ENCODE results near the gene MAPKAPK3.

The MAPKAPK3 gene

DNA sequence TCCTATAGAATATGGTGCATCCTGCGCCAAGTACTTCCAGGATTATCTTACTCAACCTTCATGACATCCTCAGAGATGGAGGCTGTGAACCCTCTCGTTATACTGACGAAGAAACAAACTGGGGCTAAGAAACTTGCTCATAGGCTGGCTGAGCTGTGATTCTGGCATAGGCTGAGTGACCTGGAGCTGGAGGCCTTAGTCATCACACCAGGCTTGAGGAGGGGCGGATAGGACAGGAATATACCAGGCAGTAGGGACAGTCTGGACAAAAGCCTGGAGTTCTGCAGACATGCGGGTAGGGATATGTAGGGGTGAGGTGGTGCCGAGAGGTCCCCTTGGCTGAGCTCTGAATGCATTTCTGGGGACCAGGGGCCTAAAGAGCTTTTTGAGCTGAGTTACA, 29.6 kb upstream of the MAPKAPK3 start:
- in situ Hi-C loops (cut with MboI; ENCODE audit: low sequenced_read_pairs), result no loop called here

GRCh38 chr3:50587806-50588758, 28.9 kb upstream of the MAPKAPK3 start:
- in situ Hi-C loops (cut with MboI; ENCODE audit: low sequenced_read_pairs), result no loop called here

DNA sequence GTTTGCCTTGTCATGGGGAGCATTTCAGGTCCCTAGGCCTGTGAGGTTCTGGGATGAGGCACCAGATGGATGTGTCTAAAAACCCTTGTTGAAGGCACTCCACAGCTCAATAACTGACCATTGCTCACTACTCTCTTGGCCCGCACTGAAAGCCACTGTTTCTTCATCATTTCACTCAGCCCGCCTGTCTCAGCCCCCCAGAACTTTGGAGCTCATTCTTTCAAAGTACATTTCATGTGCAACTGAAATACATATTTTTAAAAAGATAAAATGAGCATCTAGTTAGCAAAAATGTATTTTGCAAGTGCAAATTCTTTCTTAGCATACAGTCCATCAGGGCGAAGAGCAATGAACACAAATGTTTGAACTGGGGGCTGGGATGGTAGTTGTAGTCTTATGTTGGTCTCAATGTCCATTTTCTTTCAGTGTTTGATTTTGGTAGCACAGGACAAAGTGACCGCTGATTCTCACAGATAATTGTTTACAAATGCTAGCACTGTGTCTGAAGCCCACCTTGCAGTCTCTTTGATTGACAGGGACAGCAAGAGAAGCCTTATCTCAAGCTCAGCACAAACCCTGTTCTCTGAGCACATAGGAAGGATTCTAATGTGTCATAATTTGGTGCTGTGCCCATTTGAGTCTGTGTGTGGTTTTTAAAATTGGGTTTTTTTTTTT, 28.1 kb upstream of the MAPKAPK3 start:
- in situ Hi-C loops (cut with MboI; ENCODE audit: low sequenced_read_pairs), result no loop called here

DNA sequence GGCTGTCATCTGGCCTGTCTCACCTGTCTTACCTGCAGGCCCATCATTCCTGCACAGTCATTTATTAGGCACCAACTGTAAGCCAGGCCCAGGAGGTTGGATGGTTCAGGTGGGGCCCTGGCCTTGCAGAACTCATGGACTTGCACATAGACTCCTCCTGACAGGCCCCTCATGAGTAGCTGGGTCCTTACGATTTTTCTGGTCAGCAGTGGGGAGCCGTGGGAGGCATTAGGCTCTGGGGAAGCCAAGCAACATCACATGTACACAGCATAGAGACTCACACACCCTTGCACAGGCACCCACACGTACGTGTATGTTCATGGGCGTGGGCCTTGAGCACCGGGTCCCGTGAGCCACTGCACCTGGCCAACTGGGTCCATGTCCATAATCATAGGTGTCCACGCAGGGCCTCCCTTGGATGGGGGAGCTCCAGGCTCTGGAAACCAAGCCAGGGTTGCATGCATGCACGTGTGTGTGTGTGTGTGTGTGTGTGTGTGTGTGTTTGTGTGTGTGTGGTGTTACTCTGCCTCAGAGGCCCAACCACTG, 25.7 kb upstream of the MAPKAPK3 start:
- in situ Hi-C loops (cut with MboI; ENCODE audit: low sequenced_read_pairs), result no loop called here

- in situ Hi-C loops (cut with MboI; ENCODE audit: low sequenced_read_pairs), result no loop called here
Observed at GRCh38 chr3:50592568-50592967, 24.4 kb upstream of the MAPKAPK3 start.

DNA sequence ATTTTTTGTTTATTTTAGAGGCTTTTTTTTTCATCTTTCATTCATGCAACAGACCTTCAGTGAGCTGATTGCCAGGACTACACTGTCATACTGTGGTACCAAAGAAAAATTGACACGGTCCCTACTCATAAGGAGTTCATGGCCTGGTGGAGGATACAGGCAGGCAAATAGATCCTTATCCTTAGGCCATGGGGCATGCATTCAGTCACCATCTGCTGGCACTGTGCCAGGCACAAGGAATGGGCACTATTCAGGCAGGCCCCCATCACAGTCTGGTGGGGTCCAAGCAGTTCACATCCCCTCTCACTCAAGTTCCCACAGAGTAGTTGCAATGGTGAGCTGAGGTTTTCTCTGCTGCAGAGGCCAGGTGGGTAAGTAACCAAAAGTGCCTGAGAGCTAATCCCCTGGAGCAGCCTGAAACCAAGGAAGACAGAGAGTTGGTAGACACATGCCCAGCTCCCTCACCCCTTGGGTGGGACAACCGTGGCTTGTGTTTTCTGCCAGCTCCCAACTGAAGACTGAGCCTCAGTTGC, 22.6 kb upstream of the MAPKAPK3 start:
- in situ Hi-C loops (cut with MboI; ENCODE audit: low sequenced_read_pairs), result no loop called here

GRCh38 chr3:50599115-50599715, 17.7 kb upstream of the MAPKAPK3 start:
- in situ Hi-C loops (cut with MboI; ENCODE audit: low sequenced_read_pairs), result no loop called here

DNA sequence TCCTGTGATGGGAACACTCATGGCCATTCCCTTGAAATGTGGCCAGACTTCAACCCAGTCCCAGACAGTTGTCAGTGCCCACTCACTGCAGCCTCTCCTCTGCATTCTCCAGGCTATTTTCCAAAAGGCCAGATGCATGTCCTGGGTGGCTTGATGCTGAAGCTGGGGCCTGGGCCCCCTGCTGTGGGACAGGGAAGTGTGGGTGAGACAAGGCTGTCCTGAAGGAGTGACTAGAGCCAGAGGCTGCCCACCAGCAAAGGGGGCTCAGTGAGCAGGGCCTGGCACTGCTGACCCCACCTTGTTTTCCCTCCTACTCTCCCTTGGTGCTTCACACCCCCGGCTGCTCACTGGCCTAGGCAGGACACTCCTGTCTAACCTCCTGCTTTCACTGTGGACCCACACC, 17.2 kb upstream of the MAPKAPK3 start:
- in situ Hi-C loops (cut with MboI; ENCODE audit: low sequenced_read_pairs), result loop anchor here (25.0 kb wide), 1 partner anchor 763 kb away; no protein-coding TSS in a partner anchor

GRCh38 chr3:50600141-50600753, 16.7 kb upstream of the MAPKAPK3 start:
- in situ Hi-C loops (cut with MboI; ENCODE audit: low sequenced_read_pairs), result loop anchor here (25.0 kb wide), 1 partner anchor 762 kb away; no protein-coding TSS in a partner anchor

DNA sequence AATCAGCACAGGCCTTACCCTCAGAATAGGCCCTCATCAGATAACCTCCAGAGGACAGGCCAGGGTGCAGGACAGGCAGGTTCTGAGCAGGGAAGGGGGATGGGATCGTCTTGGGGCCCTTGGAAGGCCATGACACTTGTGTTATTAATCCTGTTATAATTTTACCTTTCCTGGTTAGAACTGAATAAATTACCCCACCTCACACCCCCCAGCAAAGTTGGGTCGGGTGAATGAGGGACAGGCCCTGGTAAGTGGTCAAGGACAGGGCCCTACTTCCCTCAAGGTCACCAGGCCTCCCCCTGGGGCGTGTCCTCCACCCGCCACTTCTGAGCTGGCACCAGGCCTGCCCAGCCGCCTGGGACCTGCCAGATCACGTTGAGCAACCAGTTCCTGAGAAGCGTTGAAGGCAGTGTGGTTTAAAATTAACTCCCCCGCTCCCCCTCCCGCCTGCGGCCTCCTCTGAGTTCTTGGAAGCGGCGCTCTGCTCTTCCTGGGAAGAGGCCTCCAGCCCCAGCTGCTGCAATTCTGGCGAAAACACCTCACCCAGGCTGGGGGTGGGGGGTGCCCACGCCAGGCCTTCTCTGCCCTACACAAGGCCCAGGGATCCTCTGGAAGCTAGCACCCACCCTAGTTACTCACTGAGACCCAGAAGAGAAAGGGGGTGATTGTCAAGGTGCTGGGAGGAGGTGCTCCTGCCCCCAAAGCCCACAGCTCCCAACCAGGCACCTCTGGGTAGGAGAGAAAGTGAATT, 15.9 kb upstream of the MAPKAPK3 start:
- in situ Hi-C loops (cut with MboI; ENCODE audit: low sequenced_read_pairs), result loop anchor here (25.0 kb wide), 1 partner anchor 761 kb away; no protein-coding TSS in a partner anchor

DNA sequence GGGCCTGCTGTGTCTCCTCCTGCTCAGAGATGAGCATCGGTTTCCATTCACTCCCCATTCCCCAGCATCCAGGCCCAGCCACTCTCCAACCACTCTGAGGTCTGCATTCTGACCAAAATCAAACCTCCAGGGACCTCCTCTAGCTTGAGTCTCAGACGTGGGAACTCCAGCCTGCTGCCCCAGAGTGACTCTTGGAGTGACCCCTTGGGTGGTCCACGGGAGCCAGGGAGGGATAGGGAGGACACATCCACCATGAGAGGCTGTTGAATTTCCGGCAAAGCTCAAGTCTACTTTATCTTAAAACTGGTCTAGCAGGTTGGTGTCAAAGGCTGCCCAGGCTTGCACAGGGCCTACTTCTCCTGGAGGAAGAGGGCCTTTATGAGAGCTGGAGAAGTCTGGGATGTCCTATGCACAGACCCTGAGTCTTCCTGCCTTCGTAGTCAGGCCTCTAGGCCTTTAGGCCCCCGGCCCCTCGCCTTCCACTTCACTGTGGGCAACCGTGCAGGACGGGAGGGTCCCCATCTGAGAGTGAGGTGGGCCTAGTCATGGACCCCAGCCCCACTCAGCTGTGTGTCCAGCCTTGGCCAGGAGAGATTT, 14.3 kb upstream of the MAPKAPK3 start:
- in situ Hi-C loops (cut with MboI; ENCODE audit: low sequenced_read_pairs), result loop anchor here (25.0 kb wide), 1 partner anchor 760 kb away; no protein-coding TSS in a partner anchor

DNA sequence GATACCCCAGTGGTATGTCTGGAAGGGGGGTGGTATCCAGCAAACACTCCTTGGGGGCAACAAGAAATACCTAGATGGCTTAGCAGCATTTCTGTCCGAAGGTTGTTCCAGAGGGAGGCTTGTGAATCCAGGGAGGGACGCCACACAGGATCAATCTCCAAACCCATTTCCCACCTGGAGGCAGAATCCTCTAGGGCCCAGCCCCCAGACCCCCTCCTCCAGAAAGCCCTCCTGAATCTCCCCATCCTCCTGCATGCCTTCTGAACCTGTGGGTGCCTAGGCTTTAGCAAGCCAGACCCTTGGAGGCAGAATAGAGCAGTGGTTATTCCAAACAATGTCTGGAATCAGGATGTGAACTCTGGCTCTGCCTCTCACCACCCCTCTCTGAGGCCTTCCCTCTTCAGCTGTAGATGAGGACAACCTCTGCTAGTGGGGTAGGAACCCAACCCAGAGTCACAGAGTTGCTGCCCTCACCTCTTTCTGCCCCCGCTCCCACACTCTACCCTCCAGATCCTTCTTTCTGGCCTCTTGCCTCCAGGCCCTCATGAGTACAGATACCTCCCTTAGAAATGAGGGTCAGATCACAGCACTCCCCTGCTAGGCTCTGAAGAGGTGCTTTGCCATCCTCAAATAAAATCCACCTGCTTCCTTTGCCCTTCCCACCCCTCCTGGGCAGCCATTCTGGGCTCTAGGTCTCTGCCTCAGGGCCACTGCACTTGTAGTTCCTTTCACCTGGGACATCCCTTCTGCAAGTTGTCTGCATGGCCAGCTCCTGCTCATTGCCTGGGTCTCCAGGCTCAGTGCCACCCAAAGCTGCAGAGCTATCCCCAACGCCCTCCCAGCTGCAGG, 13.5 kb upstream of the MAPKAPK3 start:
- in situ Hi-C loops (cut with MboI; ENCODE audit: low sequenced_read_pairs), result loop anchor here (25.0 kb wide), 1 partner anchor 759 kb away; no protein-coding TSS in a partner anchor

DNA sequence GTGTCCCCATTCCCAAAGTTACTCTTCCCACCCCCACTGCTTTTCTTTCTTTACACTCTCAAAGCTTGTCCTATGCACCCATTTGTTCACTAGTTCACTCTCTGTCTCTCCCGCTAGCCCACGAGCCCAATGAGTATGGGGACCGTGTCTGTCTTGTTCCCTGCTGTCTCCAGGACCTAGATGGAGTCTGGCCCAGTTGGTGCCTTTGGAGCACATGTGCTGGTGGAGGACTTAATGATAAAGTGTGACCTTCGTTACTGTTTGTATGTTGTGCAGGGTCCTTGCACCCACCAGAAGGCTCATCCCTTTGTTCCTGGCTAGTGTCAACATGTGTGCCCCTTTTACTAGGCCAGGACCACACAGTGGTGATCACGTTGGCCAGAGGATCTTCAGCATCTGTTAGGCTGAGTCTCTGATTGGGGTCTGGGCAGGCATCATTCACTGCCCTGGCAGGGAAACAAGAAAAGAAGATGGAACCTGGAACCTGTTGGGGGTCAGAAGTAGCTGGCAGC, 12.8 kb upstream of the MAPKAPK3 start:
- in situ Hi-C loops (cut with MboI; ENCODE audit: low sequenced_read_pairs), result loop anchor here (25.0 kb wide), 1 partner anchor 758 kb away; no protein-coding TSS in a partner anchor

GRCh38 chr3:50604628-50605588, 12.0 kb upstream of the MAPKAPK3 start:
- in situ Hi-C loops (cut with MboI; ENCODE audit: low sequenced_read_pairs), result loop anchor here (25.0 kb wide), 1 partner anchor 757 kb away; no protein-coding TSS in a partner anchor

DNA sequence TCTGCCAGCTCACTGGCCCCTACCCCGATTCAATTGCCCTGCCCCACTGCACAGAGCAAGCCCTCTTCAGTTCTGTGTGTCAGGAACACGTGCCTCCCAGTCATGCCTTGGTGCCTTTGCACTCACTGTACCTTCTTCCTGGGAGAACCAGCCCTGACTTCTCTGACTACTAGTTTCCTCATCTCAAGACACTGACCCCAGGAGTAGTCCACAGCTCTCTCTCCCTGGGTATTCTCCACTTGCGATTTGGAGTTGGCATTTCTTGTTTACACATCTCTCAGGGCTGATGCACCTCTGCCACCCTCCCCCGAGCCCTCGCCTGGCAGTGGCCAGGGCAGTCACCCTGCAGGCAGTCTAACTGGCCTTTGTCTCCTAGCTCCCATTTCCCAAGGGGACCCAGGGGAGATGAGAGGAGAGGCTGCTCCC, 11.0 kb upstream of the MAPKAPK3 start:
- in situ Hi-C loops (cut with MboI; ENCODE audit: low sequenced_read_pairs), result loop anchor here (25.0 kb wide), 1 partner anchor 756 kb away; no protein-coding TSS in a partner anchor

GRCh38 chr3:50606596-50606995, 10.4 kb upstream of the MAPKAPK3 start:
- in situ Hi-C loops (cut with MboI; ENCODE audit: low sequenced_read_pairs), result loop anchor here (25.0 kb wide), 1 partner anchor 756 kb away; no protein-coding TSS in a partner anchor
